Neural cell (in vitro differentiated cells): ENCODE measurements around the gene C17orf58.

Experiments
- CTCF ChIP-seq: fragments of 450-650 bp; IDR thresholded peaks from 2 replicates; pipeline ENCODE4 v1.5.1; 2014; ENCODE audit warnings: antibody characterized with exemption, mild to moderate bottlenecking, moderate library complexity; ENCODE audit not compliant: poor library complexity, severe bottlenecking
- EP300 ChIP-seq: fragments of 450-650 bp; conservative IDR thresholded peaks from 2 replicates; pipeline ENCODE4 v1.6.1; 2014; ENCODE audit warnings: antibody characterized with exemption, mild to moderate bottlenecking, moderate library complexity; ENCODE audit not compliant: poor library complexity, severe bottlenecking
- EZH2 ChIP-seq: fragments of 200-600, 300-800 bp; shearing (Covaris generic), sonication (generic); IDR thresholded peaks from 2 replicates; pipeline ENCODE4 v1.6.1; 2014; ENCODE audit warnings: antibody characterized with exemption, low read length, borderline replicate concordance, mild to moderate bottlenecking; ENCODE audit not compliant: insufficient read depth, poor library complexity, severe bottlenecking
- MXI1 ChIP-seq: fragments of 450-650 bp; conservative IDR thresholded peaks from 2 replicates; pipeline ENCODE4 v1.6.1; 2014; ENCODE audit warnings: antibody characterized with exemption, mild to moderate bottlenecking; ENCODE audit not compliant: poor library complexity, severe bottlenecking
- POLR2AphosphoS5 ChIP-seq: IDR thresholded peaks from 2 replicates; pipeline ENCODE4 v1.6.1; 2012
- RAD21 ChIP-seq: fragments of 450-650 bp; conservative IDR thresholded peaks from 2 replicates; pipeline ENCODE4 v1.6.1; 2014; ENCODE audit warnings: antibody characterized with exemption, mild to moderate bottlenecking, moderate library complexity
- REST ChIP-seq: IDR thresholded peaks from 2 replicates; pipeline ENCODE4 v1.6.1; 2012; ENCODE audit warnings: borderline replicate concordance
- TAF1 ChIP-seq: IDR thresholded peaks from 2 replicates; pipeline ENCODE4 v1.6.1; 2012; ENCODE audit warnings: low read depth

- TF ChIP-seq EZH2 (no peak), TAF1 (no peak), CTCF (no peak), EP300 (no peak), RAD21 (no peak), POLR2AphosphoS5 (no peak), REST (no peak), MXI1 (no peak)
These were observed 53.5 kb downstream of the C17orf58 start for GRCh38 chr17:67942810-67943209.
